Erythroblast (primary cell): ENCODE data around the gene HOXA13.

Source experiments
- GATA1 ChIP-seq: IDR thresholded peaks from 2 replicates; pipeline ENCODE4 v1.6.1; 2011; ENCODE audit warnings: low read depth, mild to moderate bottlenecking, control low read depth, low read length, moderate library complexity
- POLR2A ChIP-seq: IDR thresholded peaks from 2 replicates; pipeline ENCODE4 v1.6.1; 2011; ENCODE audit warnings: mild to moderate bottlenecking, low read length

DNA sequence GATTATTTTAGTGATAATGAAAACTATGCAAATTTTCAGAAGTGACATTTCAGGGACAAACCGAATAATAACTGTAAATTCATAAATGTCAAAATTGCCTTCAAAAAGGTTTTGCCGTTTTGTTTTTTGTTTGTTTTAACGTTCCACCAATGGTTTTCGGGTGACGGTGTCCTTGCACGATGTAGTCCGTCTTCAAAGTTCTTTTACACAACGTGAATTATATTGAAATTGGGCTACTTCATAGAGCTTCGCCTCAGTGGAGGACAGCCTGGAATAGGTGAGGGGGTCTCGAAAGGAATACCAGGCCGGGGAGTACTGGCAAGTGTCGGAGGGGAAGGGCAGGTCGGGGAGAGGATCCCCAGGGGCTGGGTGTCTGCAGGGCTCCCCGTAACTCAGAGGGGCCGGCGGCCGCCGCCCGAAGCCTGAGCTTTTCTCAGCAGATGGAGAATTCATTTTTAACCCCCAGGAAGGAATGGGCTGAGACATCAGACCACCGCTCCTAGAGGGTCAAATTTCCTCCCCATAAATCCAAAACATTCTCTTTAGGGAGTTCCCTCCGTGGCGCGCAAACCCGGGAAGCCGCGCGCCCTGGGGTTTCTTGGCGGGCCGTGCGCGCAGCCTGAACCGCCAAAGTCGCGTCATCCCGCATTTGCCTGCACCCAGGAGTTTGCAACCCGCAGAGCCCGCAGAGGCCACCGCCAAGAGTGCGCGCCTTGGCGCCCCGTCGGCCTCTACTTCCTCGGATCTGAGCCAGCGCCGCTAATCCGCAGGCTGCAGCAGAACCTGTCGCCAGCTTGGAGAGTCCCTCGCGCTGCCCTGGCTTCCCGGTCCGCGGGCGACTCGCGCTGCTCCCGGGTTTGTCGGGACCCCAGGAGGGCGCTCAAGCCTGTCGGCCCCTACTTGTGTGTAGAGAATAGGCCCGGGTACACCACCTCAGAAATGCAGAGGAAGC is 25.4 kb upstream of the HOXA13 start:
- TF ChIP-seq POLR2A (no peak), GATA1 (no peak)
